ENCODE results near the gene POP4.

DNA sequence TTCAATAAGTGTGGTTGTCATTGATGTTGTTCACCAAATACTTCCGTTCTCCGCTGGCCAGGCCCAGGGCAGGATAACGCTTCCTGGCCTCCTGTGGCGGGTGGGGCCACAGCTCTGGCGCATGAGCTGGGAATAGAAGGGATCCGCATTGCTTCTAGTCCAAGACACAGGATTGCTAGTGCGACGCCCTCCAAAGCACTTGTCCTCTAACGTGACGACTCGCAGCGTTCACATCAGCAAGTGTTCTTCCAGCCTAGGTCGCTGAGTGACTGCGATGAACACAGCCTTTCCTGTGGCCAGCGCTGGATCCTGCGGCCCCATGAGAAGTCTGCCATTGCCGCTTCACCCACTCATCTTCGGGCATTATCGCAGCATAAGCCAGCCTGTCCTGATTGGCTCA, 40.9 kb upstream of the POP4 start:
- TF ChIP-seq, protein P1, sequence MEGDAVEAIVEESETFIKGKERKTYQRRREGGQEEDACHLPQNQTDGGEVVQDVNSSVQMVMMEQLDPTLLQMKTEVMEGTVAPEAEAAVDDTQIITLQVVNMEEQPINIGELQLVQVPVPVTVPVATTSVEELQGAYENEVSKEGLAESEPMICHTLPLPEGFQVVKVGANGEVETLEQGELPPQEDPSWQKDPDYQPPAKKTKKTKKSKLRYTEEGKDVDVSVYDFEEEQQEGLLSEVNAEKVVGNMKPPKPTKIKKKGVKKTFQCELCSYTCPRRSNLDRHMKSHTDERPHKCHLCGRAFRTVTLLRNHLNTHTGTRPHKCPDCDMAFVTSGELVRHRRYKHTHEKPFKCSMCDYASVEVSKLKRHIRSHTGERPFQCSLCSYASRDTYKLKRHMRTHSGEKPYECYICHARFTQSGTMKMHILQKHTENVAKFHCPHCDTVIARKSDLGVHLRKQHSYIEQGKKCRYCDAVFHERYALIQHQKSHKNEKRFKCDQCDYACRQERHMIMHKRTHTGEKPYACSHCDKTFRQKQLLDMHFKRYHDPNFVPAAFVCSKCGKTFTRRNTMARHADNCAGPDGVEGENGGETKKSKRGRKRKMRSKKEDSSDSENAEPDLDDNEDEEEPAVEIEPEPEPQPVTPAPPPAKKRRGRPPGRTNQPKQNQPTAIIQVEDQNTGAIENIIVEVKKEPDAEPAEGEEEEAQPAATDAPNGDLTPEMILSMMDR (IDR thresholded peaks at IDR 0.05) = no peak
- TF ChIP-seq POLR2AphosphoS5 (IDR thresholded peaks at IDR 0.05) = no peak

Data from stomach (tissue), 4 donors.